Activated CD8-positive, alpha-beta memory T cell treated with anti-CD3 and anti-CD28 coated beads for 48 hours (primary cell): ENCODE measurements around the gene RABL3.
"Not testable (repeated sequence)": the region's sequence is repeated elsewhere in the genome, so short reads cannot be mapped to it uniquely, and the experiment has no call there.

ENCODE experiments used
- DNase-seq, 3 experiments: peaks; one replicate each; pipeline ENCODE4 v3.0.0-alpha.2; 2020; ENCODE audit warnings: low read depth in 2 of 3, low spot score in 2 of 3

Gene RABL3, protein sequence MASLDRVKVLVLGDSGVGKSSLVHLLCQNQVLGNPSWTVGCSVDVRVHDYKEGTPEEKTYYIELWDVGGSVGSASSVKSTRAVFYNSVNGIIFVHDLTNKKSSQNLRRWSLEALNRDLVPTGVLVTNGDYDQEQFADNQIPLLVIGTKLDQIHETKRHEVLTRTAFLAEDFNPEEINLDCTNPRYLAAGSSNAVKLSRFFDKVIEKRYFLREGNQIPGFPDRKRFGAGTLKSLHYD

DNA sequence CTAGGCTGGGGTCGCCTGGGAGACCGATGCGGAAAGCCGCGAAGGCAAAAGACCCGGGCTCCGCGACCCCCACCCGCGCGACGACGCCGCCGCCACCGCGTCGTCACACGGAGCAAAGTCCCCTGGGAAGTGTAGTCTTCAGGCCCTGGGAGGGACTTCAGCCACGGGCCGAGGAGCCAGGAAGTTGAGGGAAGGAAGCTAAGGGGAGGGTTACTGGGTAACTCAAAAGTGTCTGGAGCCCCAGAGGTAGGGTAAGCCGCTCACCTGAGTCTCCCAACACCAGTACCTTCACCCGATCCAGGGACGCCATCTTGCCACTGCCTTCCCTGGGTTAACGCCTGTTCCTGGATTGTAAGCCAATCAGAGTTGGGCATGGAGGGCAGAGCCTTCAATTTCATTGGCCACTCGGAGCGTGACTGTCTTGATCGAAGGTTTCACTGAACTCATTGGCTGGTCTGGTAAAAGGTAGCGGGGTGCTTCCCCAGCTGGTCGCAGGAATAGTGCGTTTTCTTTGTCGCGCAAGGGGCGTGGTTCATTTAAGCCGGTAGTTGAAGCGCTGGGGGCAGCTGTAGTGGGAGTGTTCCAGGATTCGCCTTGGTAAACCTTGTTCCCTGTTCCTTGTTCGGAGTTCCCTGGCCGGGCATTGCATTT is at the start of gene RABL3, which contains the start of gene GTF2E1:
TSS of gene RABL3 (minus strand) at position 319 of the 651 bp plus-strand sequence. CDS start at position 310, 9 bp downstream.
TSS of gene GTF2E1 (plus strand) at position 547 of the 651 bp plus-strand sequence. CDS start 7,809 bp downstream, outside the sequence.
- DNase-seq: peak; percentile 82 to 89 (median 85)

DNA sequence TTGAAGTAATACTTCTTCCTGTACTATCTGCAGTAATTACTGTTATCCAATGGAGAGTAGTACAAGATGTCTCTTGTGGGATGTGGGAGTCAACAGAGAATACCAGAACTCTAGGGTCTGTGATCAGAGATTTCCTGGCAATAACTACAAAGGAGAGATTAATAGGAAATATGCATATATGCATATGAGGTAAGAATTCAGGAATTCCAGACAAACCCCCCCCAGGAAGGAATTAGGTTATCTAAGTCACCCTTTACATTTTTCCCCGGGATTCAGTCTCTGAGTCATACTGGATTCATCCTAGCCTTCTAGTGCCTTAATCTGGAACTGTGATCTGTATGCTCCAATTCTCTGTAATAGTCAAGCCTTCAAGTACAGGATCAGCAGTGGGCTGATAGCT is 49.6 kb upstream of the RABL3 start:
- no peak for DNase-seq

DNA sequence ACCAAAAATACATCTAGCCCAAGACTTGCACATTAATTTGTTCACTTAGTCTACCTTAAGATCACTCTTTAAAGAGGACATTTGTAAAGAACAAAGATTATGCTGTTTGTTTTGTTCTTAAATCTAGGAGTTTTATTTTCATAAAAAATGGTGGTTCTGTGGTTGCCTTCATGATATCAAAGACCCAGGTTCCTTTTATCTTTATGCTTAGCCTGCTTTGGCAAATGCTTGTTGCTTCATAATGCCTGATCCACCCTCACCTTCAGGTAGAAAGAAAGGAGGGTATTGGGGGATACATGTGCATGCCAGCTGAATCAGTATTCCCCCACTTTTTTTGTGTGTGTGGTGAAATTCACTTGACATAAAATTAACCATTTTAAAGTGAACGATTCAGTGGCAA is 48.7 kb upstream of the RABL3 start:
- no peak for DNase-seq

DNA sequence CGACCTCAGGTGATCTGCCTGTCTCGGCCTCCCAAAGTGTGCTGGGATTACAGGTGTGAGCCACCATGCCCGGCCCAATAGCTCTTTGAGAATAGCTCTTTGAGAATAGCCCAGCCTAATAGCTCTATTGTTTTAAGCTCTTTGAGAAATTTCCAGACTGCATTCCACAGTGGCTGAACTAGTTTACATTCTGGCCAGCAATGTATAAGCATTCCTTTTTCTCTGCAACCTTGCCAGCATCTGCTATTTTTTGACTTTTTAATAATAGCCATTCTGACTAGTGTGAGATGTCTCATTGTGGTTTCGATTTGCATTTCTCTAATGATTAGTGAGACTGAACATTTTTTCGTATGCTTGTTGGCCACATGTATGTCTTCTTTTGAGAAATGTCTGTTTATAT is 43.5 kb upstream of the RABL3 start:
- DNase-seq: not testable (repeated sequence)

DNA sequence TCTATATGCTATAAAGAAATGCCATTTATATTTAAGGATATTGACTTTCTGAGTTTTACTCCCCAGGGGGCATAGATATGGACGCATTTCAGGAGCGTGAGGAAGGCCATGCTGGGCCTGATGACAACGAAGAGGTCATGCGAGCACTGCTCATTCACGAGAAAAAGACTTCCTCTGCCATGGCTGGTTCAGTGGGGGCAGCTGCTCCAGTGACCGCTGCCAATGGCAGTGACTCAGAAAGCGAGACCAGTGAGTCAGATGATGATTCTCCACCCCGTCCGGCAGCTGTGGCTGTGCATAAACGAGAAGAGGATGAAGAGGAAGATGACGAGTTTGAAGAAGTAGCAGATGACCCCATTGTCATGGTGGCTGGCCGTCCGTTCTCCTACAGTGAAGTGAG is 38.7 kb upstream of the RABL3 start:
- DNase-seq: no peak

DNA sequence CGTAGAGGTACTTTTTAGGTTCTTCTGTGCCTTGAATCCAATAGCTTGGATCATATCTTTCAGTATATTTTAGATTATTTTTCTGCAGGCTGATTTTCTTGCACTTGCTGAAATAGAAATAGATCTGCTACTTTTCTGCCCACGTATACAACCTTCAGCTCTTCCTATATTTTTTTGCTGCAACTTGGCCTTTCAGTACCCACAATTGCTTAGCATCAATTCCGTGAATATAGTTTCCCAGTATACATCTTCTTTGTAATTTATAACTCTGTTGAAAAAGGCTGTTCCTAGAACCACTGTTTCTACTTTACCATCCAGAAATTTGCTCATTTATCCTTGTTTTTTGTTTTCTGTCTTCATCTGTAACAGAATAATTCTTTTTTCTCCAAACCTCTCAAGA is 36.5 kb upstream of the RABL3 start:
- DNase-seq: no peak

DNA sequence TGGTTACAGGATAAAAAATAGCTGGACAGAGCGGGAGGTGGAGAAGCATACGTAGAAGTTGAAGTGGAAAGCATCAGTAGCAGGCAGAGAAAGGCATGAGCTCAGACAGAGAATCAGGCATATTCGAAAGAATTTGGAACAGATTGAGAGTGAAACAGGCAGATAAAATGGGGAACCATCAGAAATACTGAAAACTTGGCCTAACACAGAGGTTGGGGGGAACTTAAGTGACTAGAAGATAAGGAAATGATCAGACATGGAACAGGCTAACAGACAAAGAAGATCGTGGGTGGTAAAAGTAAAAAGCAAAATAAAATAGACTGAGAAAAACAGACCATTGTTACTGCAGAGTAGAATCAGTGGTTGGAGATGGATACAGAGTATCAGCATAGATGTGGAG is 33.1 kb upstream of the RABL3 start:
- DNase-seq: no peak

DNA sequence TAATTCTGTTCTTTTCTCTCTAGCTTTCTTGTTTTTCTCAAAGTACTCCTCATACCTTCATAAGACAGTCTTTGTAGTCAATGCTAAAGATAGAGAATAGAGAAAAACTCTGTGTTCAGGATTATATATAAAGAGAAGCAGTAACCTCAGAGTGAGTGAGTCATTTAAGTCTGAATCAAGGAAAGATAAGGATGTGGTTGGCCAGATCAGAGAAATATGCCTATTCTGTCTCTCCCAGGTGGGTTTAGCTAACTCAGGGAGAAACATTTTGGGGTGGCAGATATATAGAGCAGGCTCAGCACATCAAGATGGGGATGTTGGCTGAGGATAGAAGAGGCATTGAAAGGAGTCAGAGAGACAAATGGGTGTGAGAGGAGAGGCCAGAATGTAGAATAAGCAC is 31.6 kb upstream of the RABL3 start:
- DNase-seq: no peak

DNA sequence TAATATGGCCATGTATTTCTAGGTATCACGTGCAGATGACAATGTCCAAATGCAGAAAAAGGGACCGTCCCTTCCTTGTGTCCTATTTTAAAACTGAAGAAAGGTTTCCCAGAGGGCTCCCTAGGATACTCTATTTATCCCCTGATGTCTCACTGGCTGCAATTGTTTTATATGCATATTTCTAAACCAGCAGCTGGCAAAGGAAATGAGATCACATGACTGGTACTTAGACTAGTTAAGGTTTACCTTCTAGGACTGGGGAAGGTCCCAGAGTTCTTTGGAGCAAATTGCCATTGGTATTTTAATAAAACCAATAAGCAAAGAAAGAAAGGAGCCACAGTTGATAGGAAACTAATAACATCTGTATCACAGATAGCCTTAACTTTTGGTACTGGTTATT is 29.8 kb upstream of the RABL3 start:
- no peak for DNase-seq

DNA sequence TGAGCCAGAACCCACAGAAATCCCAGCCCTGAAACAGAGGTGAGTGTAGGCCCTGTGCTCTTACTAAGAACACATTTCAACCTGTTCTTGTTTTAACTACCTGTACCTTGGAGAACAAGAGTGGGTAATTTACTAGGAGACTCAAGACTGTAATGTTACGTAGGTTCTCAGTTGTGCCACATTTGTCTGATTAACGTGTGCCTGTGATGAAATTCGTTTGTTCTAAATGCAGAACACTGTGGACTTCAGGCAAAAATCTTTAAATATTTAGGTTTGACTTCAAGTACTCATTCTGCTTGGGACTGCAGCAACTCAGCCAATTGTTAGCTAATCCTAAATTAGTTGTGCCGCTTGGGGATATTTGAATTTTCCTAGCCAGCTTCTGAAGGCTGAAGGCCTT is 28.6 kb upstream of the RABL3 start:
- DNase-seq: no peak

DNA sequence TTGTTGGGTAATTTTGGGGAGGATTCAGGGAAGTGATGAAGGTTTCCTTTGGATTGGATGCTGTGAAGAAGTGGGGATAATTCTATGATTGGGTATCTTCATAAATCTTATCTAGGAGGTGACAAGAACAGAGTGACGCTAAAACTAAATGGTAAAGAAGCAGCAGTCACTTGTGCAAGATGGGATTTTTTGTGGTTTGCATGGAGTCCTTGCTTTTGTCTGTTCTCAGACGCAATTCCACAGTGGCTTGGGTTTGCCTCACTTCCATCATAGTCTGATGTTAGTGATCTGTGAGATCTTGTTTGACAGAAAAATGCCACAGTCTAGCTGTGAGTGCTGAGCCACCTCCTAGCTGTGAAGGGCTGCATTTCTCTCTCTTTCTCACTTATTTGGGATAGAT is 27.1 kb upstream of the RABL3 start:
- no peak for DNase-seq

DNA sequence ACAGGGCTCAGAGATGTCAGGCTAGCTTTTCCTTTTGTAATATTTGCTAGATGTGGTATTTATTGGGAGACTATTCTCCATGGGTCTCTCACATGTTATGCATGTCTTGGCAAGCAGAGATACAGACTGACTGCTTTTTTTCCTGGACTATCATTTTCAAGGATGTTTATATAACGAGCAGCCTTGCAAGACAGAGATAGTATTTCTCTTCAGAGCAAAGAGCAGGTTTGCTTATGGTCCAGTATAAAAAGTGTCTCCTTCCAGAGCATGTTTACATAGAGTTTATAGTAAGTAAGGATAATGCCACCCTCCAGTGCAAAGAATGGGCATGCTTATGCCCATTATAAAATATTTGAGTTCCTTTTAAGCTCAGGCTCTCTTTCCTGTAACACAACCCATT is 24.8 kb upstream of the RABL3 start:
- no peak for DNase-seq

DNA sequence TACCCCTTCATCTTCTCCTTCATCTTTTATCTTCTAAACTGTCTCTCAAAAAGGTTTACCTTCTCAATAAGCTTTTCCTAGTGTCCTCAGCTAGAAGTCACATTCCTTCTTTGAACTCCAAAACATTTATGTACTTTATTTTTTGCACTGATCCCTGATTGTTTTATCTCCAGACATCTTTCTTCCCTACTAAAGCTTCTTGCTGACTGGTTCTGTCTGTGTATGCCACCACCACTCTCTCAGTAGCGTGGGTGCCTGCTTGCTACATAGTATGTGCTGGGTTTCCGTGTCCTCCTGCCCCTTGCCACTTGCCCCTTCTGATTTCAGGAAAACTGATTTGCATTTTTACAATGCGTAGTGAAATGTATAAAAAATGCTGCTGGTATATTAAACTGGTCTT is 24.3 kb upstream of the RABL3 start:
- no peak for DNase-seq

DNA sequence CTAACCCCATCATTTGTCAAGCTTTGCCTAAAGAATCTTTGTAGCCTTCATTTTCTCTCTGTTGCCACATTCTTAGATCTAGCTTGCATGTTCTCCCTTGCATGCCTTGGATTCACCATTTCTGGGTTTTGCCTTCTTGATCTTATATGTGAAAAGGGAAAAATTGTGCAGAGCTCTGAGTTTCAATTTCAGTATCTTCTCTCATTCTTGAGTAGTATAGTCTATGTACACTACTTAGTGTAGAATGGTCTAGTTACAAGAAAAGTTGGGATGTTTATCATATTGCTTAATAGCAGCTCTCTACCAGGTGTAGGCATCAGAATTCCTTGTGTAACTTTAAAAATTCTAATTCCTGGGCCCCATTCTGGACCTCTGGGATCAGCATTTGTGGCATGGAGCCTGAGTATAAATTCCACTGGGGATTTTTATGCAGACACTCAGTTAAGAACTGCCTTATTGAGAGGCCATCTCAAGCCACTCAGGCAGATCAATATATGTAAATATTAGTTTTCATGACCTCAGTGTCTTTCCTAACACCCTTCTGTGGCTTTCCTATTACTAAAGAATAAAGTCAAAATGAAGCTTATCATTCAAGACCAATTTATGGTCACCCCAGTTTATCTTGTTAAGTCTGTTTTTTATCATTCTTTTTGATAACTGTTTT is 23.6 kb upstream of the RABL3 start:
- no peak for DNase-seq

DNA sequence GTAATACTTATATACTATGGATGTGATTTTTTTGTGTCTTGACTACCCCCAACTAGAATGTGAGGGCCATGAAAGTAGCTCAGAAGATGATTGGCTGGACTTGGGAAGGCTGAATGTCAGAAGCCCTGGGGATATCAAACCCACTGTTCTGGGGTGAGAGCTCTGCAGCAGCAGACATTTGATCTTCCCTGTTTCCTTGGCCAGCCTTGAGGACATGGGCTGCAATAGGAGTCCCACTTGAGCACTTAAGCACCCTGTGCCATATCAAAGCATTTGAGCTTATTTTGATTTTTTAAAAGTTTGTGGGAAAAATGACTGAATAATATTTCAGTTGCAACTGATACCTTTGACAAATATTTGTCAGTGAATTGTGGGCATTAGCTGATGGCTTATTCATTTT is 21.9 kb upstream of the RABL3 start:
- no peak for DNase-seq

DNA sequence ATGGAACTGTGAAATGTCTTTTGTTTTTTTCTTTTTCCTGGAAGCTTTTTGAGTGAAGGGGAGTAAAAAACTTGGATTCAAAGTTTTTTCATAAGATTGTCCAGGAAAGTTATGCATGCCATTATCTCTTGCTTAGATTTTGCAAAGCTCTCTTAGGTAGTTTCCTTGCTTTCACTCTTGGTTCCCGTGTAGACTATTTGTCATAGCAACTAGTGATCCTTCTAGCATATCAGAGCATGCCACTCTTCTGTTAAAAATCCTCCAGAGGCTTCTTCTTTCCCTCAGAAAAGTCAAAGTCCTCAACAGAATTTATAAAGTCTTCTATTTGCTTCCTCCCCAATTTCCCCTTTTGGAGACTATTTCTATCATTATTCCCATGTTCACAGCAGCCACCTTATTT is 21.3 kb upstream of the RABL3 start:
- DNase-seq: no peak

DNA sequence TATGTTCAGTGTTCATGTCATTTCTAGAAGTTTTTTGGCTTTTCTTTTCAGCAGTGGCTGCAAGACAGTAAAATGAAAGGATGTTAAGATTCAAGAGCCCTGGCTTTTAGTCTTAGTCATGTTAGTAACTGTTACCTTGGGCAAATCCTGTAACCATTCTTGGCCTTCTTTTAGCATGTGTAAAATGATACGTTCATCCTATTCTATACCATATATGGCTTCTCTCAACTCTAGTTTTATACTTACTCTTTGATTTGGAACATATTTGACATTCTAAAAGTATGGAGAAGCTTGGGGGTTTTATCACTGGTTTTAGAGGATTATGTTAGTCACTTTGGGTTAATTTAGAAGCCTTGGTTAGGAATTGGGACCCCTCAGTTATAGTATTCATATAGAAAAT is 20.3 kb upstream of the RABL3 start:
- DNase-seq: no peak

DNA sequence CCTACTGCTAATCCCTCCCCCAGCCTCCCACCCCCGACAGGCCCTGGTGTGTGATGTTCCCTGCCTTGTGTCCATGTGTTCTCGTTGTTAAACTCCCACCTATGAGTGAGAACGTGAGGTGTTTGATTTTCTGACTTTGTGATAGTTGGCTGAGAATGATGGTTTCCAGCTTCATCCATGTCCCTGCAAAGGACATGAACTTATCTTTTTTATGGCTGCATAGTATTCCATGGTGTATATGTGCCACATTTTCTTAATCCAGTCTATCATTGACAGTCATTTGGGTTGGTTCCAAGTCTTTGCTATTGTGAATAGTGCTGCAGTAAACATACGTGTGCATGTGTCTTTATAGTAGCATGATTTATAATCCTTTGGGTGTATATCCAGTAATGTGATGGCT is 16.2 kb upstream of the RABL3 start:
- not testable (repeated sequence) for DNase-seq

DNA sequence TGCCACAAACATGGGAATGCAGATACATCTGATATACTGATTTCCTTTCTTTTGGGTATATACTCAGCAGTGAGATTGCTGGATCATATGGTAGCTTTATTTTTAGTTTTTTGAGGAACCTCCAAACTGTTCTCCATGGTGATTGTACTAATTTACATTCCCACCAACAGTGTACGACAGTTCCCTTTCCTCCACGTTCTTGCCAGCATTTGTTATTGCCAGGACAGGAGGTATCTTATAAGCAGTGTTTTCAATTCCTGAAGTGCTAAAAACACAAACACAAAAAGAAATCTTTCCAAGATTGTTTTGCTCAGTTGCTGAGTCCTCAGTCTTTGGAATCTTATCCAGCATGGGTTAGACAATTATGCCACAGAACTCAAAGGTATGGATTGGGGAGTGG is 13.7 kb upstream of the RABL3 start:
- no peak for DNase-seq

DNA sequence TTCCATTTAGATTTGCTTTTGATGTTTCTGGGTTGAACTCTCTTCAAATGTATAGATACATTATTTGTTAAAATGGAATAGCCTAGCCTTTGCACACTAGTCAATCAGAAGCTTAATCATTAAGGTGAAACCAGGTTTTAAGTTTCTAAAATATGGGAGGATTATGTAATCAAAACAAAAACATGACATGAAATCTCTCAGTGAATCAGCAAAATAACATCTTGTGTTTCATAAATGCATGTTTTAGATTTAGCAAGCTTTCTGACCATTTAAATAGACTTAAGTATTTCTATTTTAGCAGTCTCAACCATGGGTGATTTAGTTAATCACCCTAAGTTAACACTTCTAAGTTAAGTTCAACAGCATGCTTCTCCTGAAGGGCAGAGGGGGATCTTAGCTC is 11.5 kb upstream of the RABL3 start:
- DNase-seq: no peak

DNA sequence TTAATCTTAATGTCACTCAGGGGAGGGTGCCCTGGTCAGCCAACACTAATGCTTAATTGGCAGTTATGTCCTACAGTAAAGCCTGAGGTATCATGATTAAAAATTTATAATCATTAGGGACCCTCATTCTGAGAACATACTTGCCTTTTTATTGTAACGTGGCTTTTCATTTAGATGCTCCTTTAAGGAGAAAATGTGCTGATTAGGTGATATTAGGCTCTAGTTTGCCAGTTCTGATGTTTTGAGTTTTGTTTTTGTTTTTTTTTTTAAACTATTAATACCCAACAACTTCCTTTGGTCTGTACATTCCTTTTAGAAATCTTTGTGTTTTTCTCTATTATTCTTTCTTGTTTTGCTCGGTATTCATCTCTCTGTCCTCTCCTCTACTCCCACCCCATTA is 10.5 kb upstream of the RABL3 start:
- no peak for DNase-seq

DNA sequence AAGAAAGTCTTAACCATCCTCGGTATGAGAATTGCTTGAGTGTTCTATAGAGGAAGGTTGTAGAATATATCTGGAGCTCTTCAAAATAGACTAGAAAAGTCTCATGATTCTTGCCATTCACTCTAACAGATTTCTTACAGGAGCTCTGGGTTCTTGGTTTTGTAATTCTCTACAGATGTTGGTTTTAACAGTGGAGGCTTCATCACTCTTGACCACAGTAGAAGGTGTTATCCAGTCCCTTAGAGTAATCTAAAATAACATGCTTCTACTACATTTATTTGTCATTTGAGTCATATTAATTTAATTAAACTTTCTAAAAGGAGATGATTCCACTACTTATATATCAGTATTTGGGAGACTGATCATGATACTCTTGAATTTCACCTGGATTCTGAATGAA is 9.9 kb upstream of the RABL3 start:
- no peak for DNase-seq

DNA sequence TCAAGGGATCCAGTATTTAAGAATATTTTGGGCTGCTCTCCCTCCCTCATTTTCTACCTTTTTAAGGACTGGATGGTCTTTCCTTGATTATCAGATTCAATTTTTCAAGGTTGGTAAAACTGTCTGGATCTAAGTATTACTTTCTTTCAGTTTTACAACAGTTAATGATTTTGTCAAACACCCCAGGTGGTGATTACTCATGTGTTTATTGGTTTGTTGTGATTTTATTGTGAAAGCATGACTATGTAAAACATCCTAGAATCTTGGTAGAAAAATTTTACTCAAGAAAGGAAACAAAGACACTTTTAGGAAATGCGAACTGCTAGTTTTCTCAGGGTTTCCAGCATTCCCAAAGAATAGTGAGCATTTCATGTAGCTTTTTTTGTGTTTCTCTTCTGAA is 7.5 kb upstream of the RABL3 start:
- no peak for DNase-seq
